Effector memory CD4-positive, alpha-beta T cell (primary cell): ENCODE measurements around the gene ORAI1.
"Not testable (repeated sequence)": the region's sequence is repeated elsewhere in the genome, so short reads cannot be mapped to it uniquely, and the experiment has no call there.

Source experiments
- DNase-seq, 3 donors: peaks; one replicate each; pipeline ENCODE4 v3.0.0-alpha.2; 2020
- H3K27ac ChIP-seq: 2 replicates; pipeline ENCODE4 v1.7.0; 2013; ENCODE audit warnings: mild to moderate bottlenecking, low read length, moderate library complexity; ENCODE audit not compliant: insufficient read depth, poor library complexity, severe bottlenecking
- H3K27me3 ChIP-seq: replicated peaks from 2 replicates; pipeline ENCODE4 v1.7.0; 2013; ENCODE audit warnings: mild to moderate bottlenecking, low read length; ENCODE audit not compliant: insufficient read depth, control insufficient read depth, poor library complexity, severe bottlenecking
- H3K36me3 ChIP-seq: 2 replicates; pipeline ENCODE4 v1.7.0; 2013; ENCODE audit warnings: mild to moderate bottlenecking, low read length, moderate library complexity; ENCODE audit not compliant: control insufficient read depth, insufficient read depth
- H3K4me1 ChIP-seq: 2 replicates; pipeline ENCODE4 v1.7.0; 2013; ENCODE audit warnings: low read length, mild to moderate bottlenecking; ENCODE audit not compliant: control insufficient read depth, insufficient read depth, poor library complexity, severe bottlenecking
- H3K4me3 ChIP-seq: 2 replicates; pipeline ENCODE4 v1.7.0; 2013; ENCODE audit warnings: low read length, low read depth, mild to moderate bottlenecking; ENCODE audit not compliant: insufficient read depth, poor library complexity, severe bottlenecking
- H3K9me3 ChIP-seq: 2 replicates; pipeline ENCODE4 v1.7.0; 2013; ENCODE audit warnings: mild to moderate bottlenecking, low read length, moderate library complexity; ENCODE audit not compliant: control insufficient read depth

The ORAI1 gene

GRCh38 chr12:121628536-121628935 lies 2.2 kb downstream of the ORAI1 start:
- no peaks in the 10 kb centered on the region for H3K9me3 ChIP-seq
- H3K27me3 ChIP-seq = no peaks in the 10 kb centered on the region
- no peaks in the 10 kb centered on the region for H3K36me3 ChIP-seq
- peak overlapping the region; percentile 85 for H3K4me3 ChIP-seq
- H3K4me1 ChIP-seq = peaks cover 55% of the 10 kb centered on the region
- peak overlapping the region; percentile 97 for H3K27ac ChIP-seq
- DNase-seq = no peak

DNA sequence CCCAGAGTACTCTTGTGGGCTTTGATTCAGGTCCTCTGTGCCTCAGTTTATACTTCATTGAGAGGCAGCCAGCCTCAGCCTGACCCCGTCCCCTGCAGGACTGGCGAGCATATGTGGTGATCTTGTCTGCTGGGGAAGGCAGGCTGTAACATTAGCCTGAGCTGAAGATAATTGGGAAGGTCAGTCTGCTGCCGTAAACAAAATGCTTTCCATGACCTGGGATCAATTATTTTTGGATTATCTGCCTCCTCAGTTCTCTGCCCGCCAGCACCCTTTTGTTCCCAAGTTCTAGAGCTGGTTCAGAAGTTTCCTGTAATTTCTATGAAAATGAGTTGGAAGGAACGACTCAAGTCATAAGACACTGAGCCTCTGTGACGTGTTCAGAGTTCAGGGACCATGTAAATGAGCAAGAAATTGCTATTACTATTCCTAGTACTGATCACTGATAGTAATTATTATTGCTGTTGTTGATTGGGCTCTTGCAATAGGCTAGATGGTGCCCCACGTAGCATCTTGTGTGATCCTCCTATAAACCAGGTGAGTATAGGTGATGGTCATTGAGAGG lies 4.5 kb downstream of the ORAI1 start:
- no peak for DNase-seq
- H3K4me3 ChIP-seq = peak overlapping the region; percentile 3
- no peaks in the 10 kb centered on the region for H3K9me3 ChIP-seq
- H3K27me3 ChIP-seq = no peaks in the 10 kb centered on the region
- H3K36me3 ChIP-seq = peaks cover 5% of the 10 kb centered on the region
- peak overlapping the region; percentile 9 for H3K27ac ChIP-seq
- H3K4me1 ChIP-seq = peaks cover 56% of the 10 kb centered on the region

- peaks cover 5% of the 10 kb centered on the region for H3K36me3 ChIP-seq
- no peaks in the 10 kb centered on the region for H3K27me3 ChIP-seq
- peak overlapping the region; percentile 29 for H3K27ac ChIP-seq
- no peak overlapping the region for H3K4me3 ChIP-seq
- DNase-seq = no peak
- H3K9me3 ChIP-seq = no peaks in the 10 kb centered on the region
- H3K4me1 ChIP-seq = peaks cover 68% of the 10 kb centered on the region
Observed at GRCh38 chr12:121632069-121632970, 6.0 kb downstream of the ORAI1 start.

DNA sequence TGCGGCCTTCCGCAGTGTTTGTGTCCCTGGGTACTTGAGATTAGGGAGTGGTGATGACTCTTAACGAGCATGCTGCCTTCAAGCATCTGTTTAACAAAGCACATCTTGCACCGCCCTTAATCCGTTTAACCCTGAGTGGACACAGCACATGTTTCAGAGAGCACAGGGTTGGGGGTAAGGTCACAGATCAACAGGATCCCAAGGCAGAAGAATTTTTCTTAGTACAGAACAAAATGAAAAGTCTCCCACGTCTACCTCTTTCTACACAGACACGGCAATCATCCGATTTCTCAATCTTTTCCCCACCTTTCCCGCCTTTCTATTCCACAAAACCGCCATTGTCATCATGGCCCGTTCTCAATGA lies 7.5 kb downstream of the ORAI1 start:
- peaks cover 66% of the 10 kb centered on the region for H3K4me1 ChIP-seq
- not testable (repeated sequence) for DNase-seq, H3K27ac ChIP-seq

DNA sequence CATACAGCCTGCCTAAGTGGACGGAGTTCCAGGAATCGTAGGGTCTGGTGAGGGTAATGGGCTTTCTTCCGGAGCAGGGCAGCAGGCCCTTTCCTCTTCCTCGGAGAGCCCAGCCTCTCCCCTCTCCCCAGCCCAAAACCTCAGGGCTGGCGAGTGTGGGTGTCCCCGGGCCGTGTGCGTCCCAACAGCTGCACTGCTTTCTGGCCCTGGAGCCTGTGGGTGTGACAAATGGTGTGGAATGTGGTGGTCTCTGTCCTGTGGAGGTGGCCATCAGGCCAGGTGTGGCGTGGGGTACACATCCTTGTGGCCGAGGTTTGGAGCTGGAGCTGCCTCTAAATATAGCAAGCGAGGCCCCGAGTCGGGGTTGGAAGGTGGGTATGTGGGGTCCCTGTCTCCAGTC lies 8.5 kb downstream of the ORAI1 start:
- Histone ChIP-seq H3K27ac (peak overlapping the region; percentile 18), H3K9me3 (no peaks in the 10 kb centered on the region), H3K4me1 (peaks cover 58% of the 10 kb centered on the region), H3K27me3 (no peaks in the 10 kb centered on the region), H3K4me3 (no peak overlapping the region), H3K36me3 (peaks cover 8% of the 10 kb centered on the region)
- DNase-seq = no peak

More for the DNA sequence above, 7.5 kb downstream of the ORAI1 start:
- H3K9me3 ChIP-seq, H3K27me3 ChIP-seq, H3K4me3 ChIP-seq, H3K36me3 ChIP-seq: not testable (repeated sequence)

- H3K4me1 ChIP-seq = peaks cover 35% of the 10 kb centered on the region
- H3K36me3 ChIP-seq = peaks cover 22% of the 10 kb centered on the region
- no peaks in the 10 kb centered on the region for H3K9me3 ChIP-seq
- peak overlapping the region; percentile 36 for H3K4me3 ChIP-seq
- H3K27me3 ChIP-seq = no peaks in the 10 kb centered on the region
- DNase-seq = no peak
- H3K27ac ChIP-seq = peak overlapping the region; percentile 66
Observed at GRCh38 chr12:121637231-121637914, 11.0 kb downstream of the ORAI1 start.

GRCh38 chr12:121638298-121639202 lies 12.2 kb downstream of the ORAI1 start:
- peaks cover 29% of the 10 kb centered on the region for H3K4me1 ChIP-seq
- H3K4me3 ChIP-seq = no peak overlapping the region
- H3K27ac ChIP-seq = peak overlapping the region; percentile 66
- H3K9me3 ChIP-seq = no peaks in the 10 kb centered on the region
- H3K27me3 ChIP-seq = no peaks in the 10 kb centered on the region
- peaks cover 22% of the 10 kb centered on the region for H3K36me3 ChIP-seq
- no peak for DNase-seq

DNA sequence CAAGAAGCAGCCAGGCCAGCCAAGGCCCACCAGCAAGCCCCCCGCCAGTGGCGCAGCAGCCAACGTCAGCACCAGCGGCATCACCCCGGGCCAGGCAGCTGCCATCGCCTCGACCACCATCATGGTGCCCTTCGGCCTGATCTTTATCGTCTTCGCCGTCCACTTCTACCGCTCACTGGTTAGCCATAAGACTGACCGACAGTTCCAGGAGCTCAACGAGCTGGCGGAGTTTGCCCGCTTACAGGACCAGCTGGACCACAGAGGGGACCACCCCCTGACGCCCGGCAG lies 15.0 kb downstream of the ORAI1 start:
- H3K4me3 ChIP-seq = no peak overlapping the region
- no peaks in the 10 kb centered on the region for H3K27me3 ChIP-seq
- H3K36me3 ChIP-seq = peaks cover 17% of the 10 kb centered on the region
- H3K9me3 ChIP-seq = no peaks in the 10 kb centered on the region
- peaks cover 18% of the 10 kb centered on the region for H3K4me1 ChIP-seq
- DNase-seq = no peak
- H3K27ac ChIP-seq = no peak overlapping the region

- Histone ChIP-seq H3K27me3 (no peaks in the 10 kb centered on the region), H3K36me3 (no peaks in the 10 kb centered on the region), H3K4me3 (no peak overlapping the region), H3K9me3 (no peaks in the 10 kb centered on the region), H3K27ac (no peak overlapping the region), H3K4me1 (peaks cover 12% of the 10 kb centered on the region)
- DNase-seq = no peak
Observed at GRCh38 chr12:121648458-121649028, 22.2 kb downstream of the ORAI1 start.
